Measurements from ENCODE around the gene HSF5. TPM values are rescaled to one million over a fixed set of nuclear protein-coding genes. Genes with fewer than 3 reads are reported as not detected.
A peak's percentile ranks its signal among the peaks of the same experiment; 100 is the strongest.

HSF5 gene
- total RNA-seq, 4 donors from 2014 or later: not detected

- ATAC-seq: no peak
Measured at GRCh38 chr17:58521680-58522079, 33.5 kb upstream of the HSF5 start.

GRCh38 chr17:58520843-58521430, 32.7 kb upstream of the HSF5 start:
- in situ Hi-C loops (cut with MboI; ENCODE audit: low sequenced_read_pairs in 4 of 4): loop anchor here in 3 of 4 donors (10.0 to 25.0 kb wide), 4 partner anchors 141 to 494 kb away; partner anchors contain the start of genes RAD51C (in 1 of the 3) and TEX14 (in 1 of the 3)
- TF ChIP-seq POLR2A (IDR thresholded peaks at IDR 0.05): no peak
- TF ChIP-seq CTCF (IDR thresholded peaks at IDR 0.05 in 4 of 5, conservative IDR thresholded peaks at IDR 0.05 in 1 of 5): peak in 2 of 5 experiments; percentile 7 to 9
- peaks cover 14 to 31% of the 10 kb centered on the region in 2 donors for H3K4me1 ChIP-seq
- no peak overlapping the region for H3K4me3 ChIP-seq
- no peaks in the 10 kb centered on the region for H3K27me3 ChIP-seq
- peak overlapping the region in 3 of 4 donors; percentile 91 to 99 (median 93) for H3K27ac ChIP-seq
- intact Hi-C loops (cut with DNase I; ENCODE audit: low total_unique reads): no loop called here
- ATAC-seq: no peak
- no peaks in the 10 kb centered on the region for H3K9me3 ChIP-seq
- H3K36me3 ChIP-seq: no peaks in the 10 kb centered on the region
- DNase-seq: no peak

More at GRCh38 chr17:58521680-58522079, 33.5 kb upstream of the HSF5 start:
- H3K27me3 ChIP-seq: no peaks in the 10 kb centered on the region
- H3K9me3 ChIP-seq: no peaks in the 10 kb centered on the region
- no peak overlapping the region for H3K27ac ChIP-seq
- in situ Hi-C loops (cut with MboI; ENCODE audit: low sequenced_read_pairs in 4 of 4) (loop anchor here in 3 of 4 donors (10.0 to 25.0 kb wide), 4 partner anchors 141 to 493 kb away; partner anchors contain the start of genes RAD51C (in 1 of the 3) and TEX14 (in 1 of the 3)), intact Hi-C loops (cut with DNase I; ENCODE audit: low total_unique reads) (no loop called here)
- no peak for DNase-seq
- H3K4me1 ChIP-seq: peaks cover 13 to 27% of the 10 kb centered on the region in 2 donors
- no peaks in the 10 kb centered on the region for H3K36me3 ChIP-seq
- TF ChIP-seq CTCF (IDR thresholded peaks at IDR 0.05 in 4 of 5, conservative IDR thresholded peaks at IDR 0.05 in 1 of 5): no peak
- no peak for TF ChIP-seq POLR2A (IDR thresholded peaks at IDR 0.05)
- H3K4me3 ChIP-seq: no peak overlapping the region

- DNase-seq: peak; percentile 100
- H3K36me3 ChIP-seq: no peaks in the 10 kb centered on the region
- no peaks in the 10 kb centered on the region for H3K9me3 ChIP-seq
- no peaks in the 10 kb centered on the region for H3K27me3 ChIP-seq
- peak overlapping the region; percentile 91 to 99 (median 93) for H3K27ac ChIP-seq
- peaks cover 30 to 37% of the 10 kb centered on the region in 2 donors for H3K4me1 ChIP-seq
- H3K4me3 ChIP-seq: peak overlapping the region; percentile 76 to 93 (median 83)
- intact Hi-C loops (cut with DNase I; ENCODE audit: low total_unique reads): loop anchor here (1.0 to 5.0 kb wide), 7 partner anchors 69 to 639 kb away; partner anchors contain the start of genes PRR11, SKA2, SUPT4H1 and TRIM37
- in situ Hi-C loops (cut with MboI; ENCODE audit: low sequenced_read_pairs in 4 of 4): loop anchor here (10.0 to 25.0 kb wide), 3 partner anchors 144 to 494 kb away; no protein-coding TSS in a partner anchor
- peak; percentile 89 for ATAC-seq
- TF ChIP-seq POLR2A (IDR thresholded peaks at IDR 0.05) (peak; percentile 40 to 45), CTCF (IDR thresholded peaks at IDR 0.05 in 4 of 5, conservative IDR thresholded peaks at IDR 0.05 in 1 of 5) (no peak)
Measured at GRCh38 chr17:58517928-58518609, 29.9 kb upstream of the HSF5 start.

- DNase-seq (no peak), ATAC-seq (peak; percentile 33 to 41)
- peaks cover 0 to 3% of the 10 kb centered on the region in 2 donors for H3K36me3 ChIP-seq
- H3K4me3 ChIP-seq: peak overlapping the region; percentile 64 to 84 (median 78)
- in situ Hi-C loops (cut with MboI; ENCODE audit: low sequenced_read_pairs in 4 of 4): loop anchor here (10.0 to 25.0 kb wide), 3 partner anchors 145 to 495 kb away; no protein-coding TSS in a partner anchor
- H3K27ac ChIP-seq: peak overlapping the region; percentile 91 to 95 (median 93)
- peaks cover 30 to 37% of the 10 kb centered on the region in 2 donors for H3K4me1 ChIP-seq
- no peaks in the 10 kb centered on the region for H3K27me3 ChIP-seq
- TF ChIP-seq POLR2A (IDR thresholded peaks at IDR 0.05) (peak; percentile 45 to 68), CTCF (IDR thresholded peaks at IDR 0.05 in 4 of 5, conservative IDR thresholded peaks at IDR 0.05 in 1 of 5) (no peak)
- intact Hi-C loops (cut with DNase I; ENCODE audit: low total_unique reads): loop anchor here (1.0 to 5.0 kb wide), 2 partner anchors 165 to 640 kb away; partner anchors contain the start of genes PRR11, SKA2 and SUPT4H1
- H3K9me3 ChIP-seq: no peaks in the 10 kb centered on the region
Measured at GRCh38 chr17:58517378-58517927, 29.2 kb upstream of the HSF5 start.
